Measurements from ENCODE around the gene UBE2H. TPM values are rescaled to one million over a fixed set of nuclear protein-coding genes. Genes with fewer than 3 reads are reported as not detected.

The UBE2H gene
- total RNA-seq, 1 donor from 2014 or later = 194 TPM

- FAIRE-seq = no peak
- Mint-ChIP-seq H3K4me3 (ENCODE audit: unreplicated experiment) (no peak overlapping the region), H3K36me3 (ENCODE audit: low read depth, unreplicated experiment) (peaks cover 16% of the 10 kb centered on the region)
Measured at GRCh38 chr7:129907122-129907736, 45.5 kb downstream of the UBE2H start.

DNA sequence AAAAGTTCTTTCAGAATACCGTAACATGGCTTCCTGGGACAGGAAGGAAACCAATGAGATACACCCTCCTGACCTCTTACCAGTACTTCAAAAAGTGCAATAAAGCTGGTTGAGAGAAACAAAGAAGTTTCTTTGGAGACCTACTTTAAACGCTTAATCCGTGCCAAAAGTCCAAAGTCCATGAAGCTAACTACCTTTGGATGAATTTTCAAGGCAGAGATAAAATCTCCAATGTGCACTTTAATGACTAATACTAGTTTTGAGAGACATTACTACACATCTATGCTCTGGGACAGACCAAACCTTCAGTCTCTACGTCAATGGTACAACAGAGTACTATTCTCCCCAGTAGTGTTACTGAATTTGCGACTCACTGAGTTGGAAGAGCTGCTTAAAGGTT, 46.1 kb downstream of the UBE2H start:
- H3K4me3 Mint-ChIP-seq (ENCODE audit: unreplicated experiment) = no peak overlapping the region
- DNase-seq (ENCODE audit: low read depth) (peak; percentile 87), FAIRE-seq (no peak)
- H3K79me2 ChIP-seq (ENCODE audit: insufficient read depth, low read length) = peaks cover 92% of the 10 kb centered on the region
- TF ChIP-seq, protein P1, sequence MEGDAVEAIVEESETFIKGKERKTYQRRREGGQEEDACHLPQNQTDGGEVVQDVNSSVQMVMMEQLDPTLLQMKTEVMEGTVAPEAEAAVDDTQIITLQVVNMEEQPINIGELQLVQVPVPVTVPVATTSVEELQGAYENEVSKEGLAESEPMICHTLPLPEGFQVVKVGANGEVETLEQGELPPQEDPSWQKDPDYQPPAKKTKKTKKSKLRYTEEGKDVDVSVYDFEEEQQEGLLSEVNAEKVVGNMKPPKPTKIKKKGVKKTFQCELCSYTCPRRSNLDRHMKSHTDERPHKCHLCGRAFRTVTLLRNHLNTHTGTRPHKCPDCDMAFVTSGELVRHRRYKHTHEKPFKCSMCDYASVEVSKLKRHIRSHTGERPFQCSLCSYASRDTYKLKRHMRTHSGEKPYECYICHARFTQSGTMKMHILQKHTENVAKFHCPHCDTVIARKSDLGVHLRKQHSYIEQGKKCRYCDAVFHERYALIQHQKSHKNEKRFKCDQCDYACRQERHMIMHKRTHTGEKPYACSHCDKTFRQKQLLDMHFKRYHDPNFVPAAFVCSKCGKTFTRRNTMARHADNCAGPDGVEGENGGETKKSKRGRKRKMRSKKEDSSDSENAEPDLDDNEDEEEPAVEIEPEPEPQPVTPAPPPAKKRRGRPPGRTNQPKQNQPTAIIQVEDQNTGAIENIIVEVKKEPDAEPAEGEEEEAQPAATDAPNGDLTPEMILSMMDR (IDR thresholded peaks at IDR 0.05; ENCODE audit: insufficient read depth, low read depth, low read length) = no peak
- TF ChIP-seq EZH2 (IDR thresholded peaks at IDR 0.05; ENCODE audit: insufficient read depth, low read length) = no peak
- H4K20me1 ChIP-seq (ENCODE audit: insufficient read depth, low read length) = peaks cover 99% of the 10 kb centered on the region
- H3K27me3 Mint-ChIP-seq (ENCODE audit: low read depth, unreplicated experiment) = no peaks in the 10 kb centered on the region
- H3K4me2 ChIP-seq (ENCODE audit: low read length) = peak overlapping the region; percentile 33
- H3K4me3 ChIP-seq (ENCODE audit: insufficient read depth, low read depth, low read length) = no peak overlapping the region
- no peaks in the 10 kb centered on the region for H3K9me3 Mint-ChIP-seq (ENCODE audit: unreplicated experiment)
- H3K27ac ChIP-seq (ENCODE audit: low read depth, low read length) = no peak overlapping the region
- peaks cover 41% of the 10 kb centered on the region for H3K4me1 Mint-ChIP-seq (ENCODE audit: low read depth, unreplicated experiment)
- H3K9ac ChIP-seq (ENCODE audit: low read length) = no peak overlapping the region
- no peak overlapping the region for H3K27ac Mint-ChIP-seq (ENCODE audit: unreplicated experiment)
- H2AFZ ChIP-seq (ENCODE audit: low read depth, low read length) = no peak overlapping the region
- H3K36me3 ChIP-seq (ENCODE audit: insufficient read depth, low read length) = peaks cover 3% of the 10 kb centered on the region
- peaks cover 24% of the 10 kb centered on the region for H3K4me1 ChIP-seq (ENCODE audit: insufficient read depth, low read length)
- H3K9me3 ChIP-seq (ENCODE audit: insufficient read depth, low read depth, low read length) = no peaks in the 10 kb centered on the region
- no peaks in the 10 kb centered on the region for H3K27me3 ChIP-seq (ENCODE audit: insufficient read depth, low read length)
- peaks cover 16% of the 10 kb centered on the region for H3K36me3 Mint-ChIP-seq (ENCODE audit: low read depth, unreplicated experiment)

More at GRCh38 chr7:129907122-129907736, 45.5 kb downstream of the UBE2H start:
- peaks cover 7% of the 10 kb centered on the region for H3K36me3 ChIP-seq (ENCODE audit: insufficient read depth, low read length)
- no peaks in the 10 kb centered on the region for H3K27me3 ChIP-seq (ENCODE audit: insufficient read depth, low read length)
- H3K4me2 ChIP-seq (ENCODE audit: low read length) = peak overlapping the region; percentile 33
- H3K27ac ChIP-seq (ENCODE audit: low read depth, low read length) = peak overlapping the region; percentile 31
- no peak overlapping the region for H3K9ac ChIP-seq (ENCODE audit: low read length)
- DNase-seq (ENCODE audit: low read depth) = no peak
- H4K20me1 ChIP-seq (ENCODE audit: insufficient read depth, low read length) = peaks cover 99% of the 10 kb centered on the region
- Mint-ChIP-seq H3K27me3 (ENCODE audit: low read depth, unreplicated experiment) (no peaks in the 10 kb centered on the region), H3K9me3 (ENCODE audit: unreplicated experiment) (no peaks in the 10 kb centered on the region), H3K4me1 (ENCODE audit: low read depth, unreplicated experiment) (peaks cover 42% of the 10 kb centered on the region), H3K27ac (ENCODE audit: unreplicated experiment) (no peak overlapping the region)
- peaks cover 92% of the 10 kb centered on the region for H3K79me2 ChIP-seq (ENCODE audit: insufficient read depth, low read length)
- TF ChIP-seq EZH2 (IDR thresholded peaks at IDR 0.05; ENCODE audit: insufficient read depth, low read length) = no peak
- TF ChIP-seq, protein P1 (IDR thresholded peaks at IDR 0.05; ENCODE audit: insufficient read depth, low read depth, low read length) = no peak
- H3K9me3 ChIP-seq (ENCODE audit: insufficient read depth, low read depth, low read length) = no peaks in the 10 kb centered on the region
- H3K4me3 ChIP-seq (ENCODE audit: insufficient read depth, low read depth, low read length) = no peak overlapping the region
- no peak overlapping the region for H2AFZ ChIP-seq (ENCODE audit: low read depth, low read length)
- H3K4me1 ChIP-seq (ENCODE audit: insufficient read depth, low read length) = peaks cover 24% of the 10 kb centered on the region

DNA sequence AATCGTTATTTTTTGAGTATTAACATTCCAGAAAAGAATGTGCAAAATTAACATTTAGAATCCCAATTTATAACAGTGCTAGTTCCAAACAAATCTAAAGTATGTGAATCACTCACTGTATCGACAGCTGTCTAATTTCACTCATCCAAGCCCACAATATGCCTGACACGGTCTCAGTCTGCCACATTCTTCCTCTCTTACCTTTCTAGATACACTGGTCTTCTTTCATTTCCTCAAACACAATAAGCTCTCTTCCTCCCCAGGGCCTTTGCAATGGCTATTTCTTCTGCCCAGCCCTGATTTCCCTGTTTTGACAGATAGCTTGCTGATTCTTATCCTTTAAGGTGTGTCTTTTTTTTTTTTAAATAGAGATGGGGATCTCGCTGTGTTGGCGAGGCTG, 48.8 kb downstream of the UBE2H start:
- TF ChIP-seq, protein P1 (IDR thresholded peaks at IDR 0.05; ENCODE audit: insufficient read depth, low read depth, low read length) = no peak
- TF ChIP-seq EZH2 (IDR thresholded peaks at IDR 0.05; ENCODE audit: insufficient read depth, low read length) = no peak
- Histone ChIP-seq H3K27ac (ENCODE audit: low read depth, low read length) (no peak overlapping the region), H3K4me1 (ENCODE audit: insufficient read depth, low read length) (peaks cover 24% of the 10 kb centered on the region), H3K9ac (ENCODE audit: low read length) (no peak overlapping the region), H3K27me3 (ENCODE audit: insufficient read depth, low read length) (no peaks in the 10 kb centered on the region), H3K4me3 (ENCODE audit: insufficient read depth, low read depth, low read length) (no peak overlapping the region), H2AFZ (ENCODE audit: low read depth, low read length) (no peak overlapping the region), H3K79me2 (ENCODE audit: insufficient read depth, low read length) (peaks cover 88% of the 10 kb centered on the region), H4K20me1 (ENCODE audit: insufficient read depth, low read length) (peaks cover 91% of the 10 kb centered on the region), H3K9me3 (ENCODE audit: insufficient read depth, low read depth, low read length) (no peaks in the 10 kb centered on the region), H3K4me2 (ENCODE audit: low read length) (no peak overlapping the region), H3K36me3 (ENCODE audit: insufficient read depth, low read length) (peaks cover 8% of the 10 kb centered on the region)
- DNase-seq (ENCODE audit: low read depth) (no peak), FAIRE-seq (no peak)
- Mint-ChIP-seq H3K4me3 (ENCODE audit: unreplicated experiment) (peak overlapping the region; percentile 10), H3K4me1 (ENCODE audit: low read depth, unreplicated experiment) (peaks cover 36% of the 10 kb centered on the region), H3K27ac (ENCODE audit: unreplicated experiment) (no peak overlapping the region), H3K27me3 (ENCODE audit: low read depth, unreplicated experiment) (no peaks in the 10 kb centered on the region), H3K36me3 (ENCODE audit: low read depth, unreplicated experiment) (peaks cover 19% of the 10 kb centered on the region), H3K9me3 (ENCODE audit: unreplicated experiment) (no peaks in the 10 kb centered on the region)
